LHCN-M2 (cell line): ENCODE data around the gene PIP5K1B. TPM values are rescaled to one million over a fixed set of nuclear protein-coding genes. Genes with fewer than 3 reads are reported as not detected.

Experiments used
- DNase-seq: peaks from one replicate; pipeline ENCODE4 v3.0.0-alpha.2; 2012; ENCODE audit warnings: low read depth
- total RNA-seq: library from RNA; depleted of rRNA; stranded (reverse); fragments of >200 nt; gene quantifications from 2 replicates; pipeline ENCODE4 v1.2.3, GENCODE V29; 2014

Gene PIP5K1B
- total RNA-seq, 1 experiment from 2014 or later, result not detected

GRCh38 chr9:68771376-68771775, 66.3 kb downstream of the PIP5K1B start:
- DNase-seq, result no peak

- DNase-seq, result peak; percentile 66
These were observed 70.1 kb downstream of the PIP5K1B start for GRCh38 chr9:68775003-68775730.

GRCh38 chr9:68777070-68777763, 72.2 kb downstream of the PIP5K1B start:
- peak; percentile 2 for DNase-seq

- DNase-seq, result no peak
These were observed 73.6 kb downstream of the PIP5K1B start for GRCh38 chr9:68778635-68779034.

GRCh38 chr9:68779558-68780379, 74.7 kb downstream of the PIP5K1B start:
- peak; percentile 92 for DNase-seq

- DNase-seq, result no peak
These were observed 75.3 kb downstream of the PIP5K1B start for GRCh38 chr9:68780380-68780712.

- DNase-seq, result peak; percentile 7
These were observed 75.7 kb downstream of the PIP5K1B start for GRCh38 chr9:68780720-68781119.

GRCh38 chr9:68781928-68782327, 76.9 kb downstream of the PIP5K1B start:
- DNase-seq, result no peak

GRCh38 chr9:68782546-68782945, 77.5 kb downstream of the PIP5K1B start:
- no peak for DNase-seq

GRCh38 chr9:68785965-68786364, 80.9 kb downstream of the PIP5K1B start:
- DNase-seq, result no peak

GRCh38 chr9:68791169-68791568, 86.1 kb downstream of the PIP5K1B start:
- no peak for DNase-seq

GRCh38 chr9:68793605-68794343, 88.7 kb downstream of the PIP5K1B start:
- no peak for DNase-seq

GRCh38 chr9:68794898-68795297, 89.9 kb downstream of the PIP5K1B start:
- DNase-seq, result no peak

- DNase-seq, result no peak
These were observed 90.4 kb downstream of the PIP5K1B start for GRCh38 chr9:68795411-68795810.

GRCh38 chr9:68797116-68797515, 92.1 kb downstream of the PIP5K1B start:
- DNase-seq, result no peak

- no peak for DNase-seq
These were observed 93.4 kb downstream of the PIP5K1B start for GRCh38 chr9:68798423-68798822.

GRCh38 chr9:68800836-68801235, 95.8 kb downstream of the PIP5K1B start:
- DNase-seq, result no peak

GRCh38 chr9:68802525-68803015, 97.5 kb downstream of the PIP5K1B start:
- DNase-seq, result no peak

GRCh38 chr9:68804911-68805889, 100.2 kb downstream of the PIP5K1B start:
- DNase-seq, result no peak

GRCh38 chr9:68805890-68806517, 101.0 kb downstream of the PIP5K1B start:
- DNase-seq, result no peak
